Lower leg skin (tissue), 3 donors: ENCODE data around the gene GPR132.

ENCODE experiments used
- CTCF ChIP-seq, 3 donors: fragments of 450-650 bp; IDR thresholded peaks; one replicate each; pipeline ENCODE4 v1.5.1; 2016; ENCODE audit warnings: antibody characterized with exemption in 3 of 3, mild to moderate bottlenecking in 3 of 3, moderate library complexity in 2 of 3
- POLR2A ChIP-seq, 2 donors: fragments of 450-650 bp; IDR thresholded peaks; one replicate each; pipeline ENCODE4 v1.6.1; 2016 to 2017; ENCODE audit warnings: antibody characterized with exemption in 2 of 2, mild to moderate bottlenecking in 1 of 2, moderate library complexity in 1 of 2

GRCh38 chr14:105067140-105067968, 2.1 kb upstream of the GPR132 start:
- TF ChIP-seq CTCF (IDR thresholded peaks at IDR 0.05) = no peak
- no peak for TF ChIP-seq POLR2A (IDR thresholded peaks at IDR 0.05)
